Osteocyte (in vitro differentiated cells): ENCODE results near the gene TOM1. TPM values are rescaled to one million over a fixed set of nuclear protein-coding genes. Genes with fewer than 3 reads are reported as not detected.
"Not testable (repeated sequence)": the region's sequence is repeated elsewhere in the genome, so short reads cannot be mapped to it uniquely, and the experiment has no call there.

Experiments
- DNase-seq: peaks from one replicate; pipeline ENCODE4 v3.0.0; 2021; ENCODE audit warnings: mixed read lengths; ENCODE audit not compliant: unreplicated experiment; ENCODE audit errors: extremely low spot score
- H3K27ac Mint-ChIP-seq: one replicate; pipeline ENCODE4 v1.8.0; 2021; ENCODE audit warnings: mild to moderate bottlenecking, mixed read lengths; ENCODE audit not compliant: unreplicated experiment
- H3K27me3 Mint-ChIP-seq: one replicate; pipeline ENCODE4 v1.8.0; 2021; ENCODE audit warnings: mixed read lengths; ENCODE audit not compliant: unreplicated experiment
- H3K36me3 Mint-ChIP-seq: one replicate; pipeline ENCODE4 v1.8.0; 2021; ENCODE audit warnings: mixed read lengths; ENCODE audit not compliant: unreplicated experiment
- H3K4me1 Mint-ChIP-seq: one replicate; pipeline ENCODE4 v1.8.0; 2021; ENCODE audit warnings: mixed read lengths; ENCODE audit not compliant: unreplicated experiment
- H3K4me3 Mint-ChIP-seq: one replicate; pipeline ENCODE4 v1.8.0; 2021; ENCODE audit warnings: mild to moderate bottlenecking, moderate library complexity, mixed read lengths; ENCODE audit not compliant: unreplicated experiment
- H3K9me3 Mint-ChIP-seq: one replicate; pipeline ENCODE4 v1.8.0; 2021; ENCODE audit warnings: mixed read lengths; ENCODE audit not compliant: unreplicated experiment
- total RNA-seq: library from RNA; stranded (reverse); gene quantifications from 2 replicates; pipeline ENCODE4 v1.2.1, GENCODE V29; 2021
- TF ChIP-seq, protein P1 (sequence below): fragments of 200-600 bp; sonication (generic); IDR thresholded peaks from 2 replicates; pipeline ENCODE4 v1.5.0; 2021; ENCODE audit warnings: antibody characterized with exemption, mild to moderate bottlenecking, moderate library complexity

Gene TOM1
- total RNA-seq, 1 donor from 2014 or later, result 55.5 TPM

- Mint-ChIP-seq H3K9me3 (no peaks in the 10 kb centered on the region), H3K36me3 (no peaks in the 10 kb centered on the region), H3K27ac (no peak overlapping the region), H3K4me3 (no peak overlapping the region), H3K4me1 (peaks cover 2% of the 10 kb centered on the region), H3K27me3 (peaks cover 3% of the 10 kb centered on the region)
- TF ChIP-seq, protein P1, sequence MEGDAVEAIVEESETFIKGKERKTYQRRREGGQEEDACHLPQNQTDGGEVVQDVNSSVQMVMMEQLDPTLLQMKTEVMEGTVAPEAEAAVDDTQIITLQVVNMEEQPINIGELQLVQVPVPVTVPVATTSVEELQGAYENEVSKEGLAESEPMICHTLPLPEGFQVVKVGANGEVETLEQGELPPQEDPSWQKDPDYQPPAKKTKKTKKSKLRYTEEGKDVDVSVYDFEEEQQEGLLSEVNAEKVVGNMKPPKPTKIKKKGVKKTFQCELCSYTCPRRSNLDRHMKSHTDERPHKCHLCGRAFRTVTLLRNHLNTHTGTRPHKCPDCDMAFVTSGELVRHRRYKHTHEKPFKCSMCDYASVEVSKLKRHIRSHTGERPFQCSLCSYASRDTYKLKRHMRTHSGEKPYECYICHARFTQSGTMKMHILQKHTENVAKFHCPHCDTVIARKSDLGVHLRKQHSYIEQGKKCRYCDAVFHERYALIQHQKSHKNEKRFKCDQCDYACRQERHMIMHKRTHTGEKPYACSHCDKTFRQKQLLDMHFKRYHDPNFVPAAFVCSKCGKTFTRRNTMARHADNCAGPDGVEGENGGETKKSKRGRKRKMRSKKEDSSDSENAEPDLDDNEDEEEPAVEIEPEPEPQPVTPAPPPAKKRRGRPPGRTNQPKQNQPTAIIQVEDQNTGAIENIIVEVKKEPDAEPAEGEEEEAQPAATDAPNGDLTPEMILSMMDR, result no peak
- no peak for DNase-seq
These were observed 58.4 kb downstream of the TOM1 start for GRCh38 chr22:35357883-35358621.

GRCh38 chr22:35359380-35360065, 59.8 kb downstream of the TOM1 start:
- H3K9me3 Mint-ChIP-seq, result no peaks in the 10 kb centered on the region

DNA sequence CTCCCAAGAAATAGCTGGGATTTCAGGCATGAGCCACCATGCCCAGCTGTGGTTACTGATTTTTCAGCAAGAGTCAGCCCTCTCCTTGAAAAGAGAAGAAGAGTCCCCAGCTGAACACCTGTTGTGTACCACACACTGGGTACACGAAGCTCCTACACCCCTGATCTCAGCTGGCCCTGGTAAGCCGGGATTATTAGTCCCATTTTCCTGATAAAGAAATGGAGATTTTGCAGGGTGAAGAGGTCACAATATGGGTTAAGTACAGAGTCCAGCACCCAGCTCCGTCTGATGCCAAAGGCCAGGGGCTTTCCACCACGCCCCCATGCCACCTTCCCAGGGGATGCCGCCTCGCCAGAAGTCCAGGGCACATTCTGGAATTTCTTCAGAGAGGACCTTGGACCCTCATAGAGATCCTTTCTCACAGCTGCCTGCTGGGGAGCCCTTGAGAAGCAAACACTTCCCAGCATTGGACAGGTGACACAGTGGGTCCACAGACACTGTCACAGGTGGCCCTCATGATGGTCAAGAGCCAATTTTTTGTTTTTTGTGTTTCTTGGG, 61.4 kb downstream of the TOM1 start:
- Mint-ChIP-seq H3K4me3 (no peak overlapping the region), H3K36me3 (no peaks in the 10 kb centered on the region), H3K27me3 (peaks cover 3% of the 10 kb centered on the region), H3K4me1 (peaks cover 7% of the 10 kb centered on the region), H3K9me3 (no peaks in the 10 kb centered on the region), H3K27ac (no peak overlapping the region)
- DNase-seq, result no peak
- TF ChIP-seq, protein P1, result no peak

More at GRCh38 chr22:35359380-35360065, 59.8 kb downstream of the TOM1 start:
- H3K4me3 Mint-ChIP-seq, result no peak overlapping the region
- no peak overlapping the region for H3K27ac Mint-ChIP-seq
- DNase-seq, result no peak
- H3K27me3 Mint-ChIP-seq, result peaks cover 3% of the 10 kb centered on the region
- H3K36me3 Mint-ChIP-seq, result no peaks in the 10 kb centered on the region
- TF ChIP-seq, protein P1, result no peak
- peaks cover 9% of the 10 kb centered on the region for H3K4me1 Mint-ChIP-seq

DNA sequence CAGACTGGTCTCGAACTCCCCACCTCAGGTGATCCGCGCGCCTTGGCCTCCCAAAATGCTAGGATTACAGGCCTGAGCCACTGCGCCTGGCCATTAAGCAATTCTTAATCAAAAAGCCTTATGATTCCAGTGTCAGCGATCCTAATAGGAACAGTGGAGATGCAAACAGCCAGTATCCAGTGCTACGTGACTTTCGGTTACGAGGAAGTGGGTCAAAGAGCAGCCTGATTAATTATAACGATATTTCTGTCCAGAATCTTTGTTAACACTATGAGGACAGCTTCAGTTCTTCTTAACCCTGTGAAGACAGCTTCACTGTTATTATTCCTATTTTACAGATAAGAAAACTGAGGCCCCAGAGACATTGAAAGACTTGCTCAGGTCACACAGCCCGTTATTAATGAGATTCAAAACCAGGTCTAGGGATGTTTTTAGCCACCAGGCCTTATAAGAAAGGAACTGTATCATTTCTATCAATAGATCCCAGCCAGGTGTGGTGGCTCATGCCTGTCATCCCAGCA, 63.9 kb downstream of the TOM1 start:
- TF ChIP-seq, protein P1, result no peak
- Mint-ChIP-seq H3K36me3 (no peaks in the 10 kb centered on the region), H3K27ac (peak overlapping the region; percentile 59), H3K27me3 (peaks cover 3% of the 10 kb centered on the region), H3K4me1 (peaks cover 7% of the 10 kb centered on the region), H3K4me3 (no peak overlapping the region), H3K9me3 (no peaks in the 10 kb centered on the region)
- DNase-seq, result no peak

DNA sequence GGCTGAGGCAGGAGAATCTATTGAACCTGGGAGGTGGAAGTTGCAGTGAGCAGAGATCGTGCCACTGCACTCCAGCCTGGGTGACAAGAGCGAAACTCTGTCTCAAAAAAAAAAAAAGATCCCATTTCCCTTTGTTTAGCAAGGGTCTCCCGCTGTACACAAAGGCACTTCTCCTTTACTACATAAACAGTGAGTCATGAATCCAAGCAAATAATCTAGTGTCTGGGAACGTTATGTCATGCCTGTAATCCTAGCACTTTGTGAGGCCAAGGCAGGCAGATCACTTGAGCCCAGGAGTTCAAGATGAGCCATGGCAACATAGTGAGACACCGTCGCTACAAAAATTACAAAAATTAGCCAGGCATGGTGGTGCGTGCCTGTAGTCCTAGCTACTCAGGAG, 64.5 kb downstream of the TOM1 start:
- not testable (repeated sequence) for H3K4me3 Mint-ChIP-seq, H3K27me3 Mint-ChIP-seq, H3K4me1 Mint-ChIP-seq, H3K36me3 Mint-ChIP-seq, DNase-seq, H3K9me3 Mint-ChIP-seq
- H3K27ac Mint-ChIP-seq, result peak overlapping the region; percentile 59
